Measurements from ENCODE around the gene EFS.

Gene EFS

DNA sequence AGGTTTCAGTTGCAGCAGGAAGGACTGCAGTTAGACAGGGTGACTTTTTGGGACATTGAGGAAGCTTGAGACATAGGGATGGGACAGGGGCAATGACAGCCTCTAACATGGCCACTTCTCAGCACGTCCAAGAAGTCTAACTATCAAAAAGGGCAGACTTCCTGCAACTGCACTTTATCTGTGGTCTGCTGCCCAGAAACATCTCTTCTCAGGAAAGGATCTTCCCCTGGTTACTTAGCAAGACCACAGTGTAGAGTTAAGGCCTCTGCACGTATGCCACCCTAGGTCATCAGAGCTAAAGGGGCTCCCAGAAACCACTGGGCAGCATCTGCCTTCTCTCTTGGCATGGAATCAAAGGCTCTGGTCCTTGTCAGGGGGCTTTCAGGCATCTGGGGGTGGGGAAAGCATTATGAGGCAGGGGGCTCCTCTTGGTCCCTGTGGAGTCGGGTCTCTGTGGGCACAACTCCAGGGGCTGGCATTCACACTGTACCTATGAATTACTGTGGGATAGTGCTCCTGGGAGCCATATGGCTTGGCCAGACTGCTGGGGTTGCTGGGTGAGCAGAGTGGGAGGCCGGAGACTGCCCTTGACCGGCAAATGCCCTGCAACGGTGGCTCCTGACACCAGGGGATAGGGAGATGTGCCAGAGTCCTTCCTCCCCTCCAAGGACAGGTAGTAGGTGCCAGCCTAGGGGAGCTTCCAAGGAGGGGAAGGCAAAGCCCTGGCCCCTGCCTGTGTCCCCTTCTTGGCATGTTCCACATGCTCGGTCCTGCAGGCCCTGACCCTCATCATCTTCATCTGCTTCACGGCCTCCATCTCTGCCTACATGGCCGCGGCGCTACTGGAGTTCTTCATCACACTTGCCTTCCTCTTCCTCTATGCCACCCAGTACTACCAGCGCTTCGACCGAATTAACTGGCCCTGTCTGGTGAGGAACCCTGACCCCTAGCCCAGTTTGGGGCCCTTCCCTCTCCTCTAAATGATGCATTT is 12.9 kb upstream of the EFS start:
- no peak overlapping the region for H3K27ac ChIP-seq (ENCODE audit: low read depth, low read length)
- no peaks in the 10 kb centered on the region for H3K4me1 ChIP-seq (ENCODE audit: control insufficient read depth, insufficient read depth, low read length)
- H3K27me3 ChIP-seq (ENCODE audit: control insufficient read depth, insufficient read depth, low read length): peaks cover 16% of the 10 kb centered on the region
- H3K4me3 ChIP-seq (ENCODE audit: low read depth, low read length): no peak overlapping the region
- H3K9me3 ChIP-seq (ENCODE audit: control insufficient read depth, insufficient read depth, low read length): no peaks in the 10 kb centered on the region
- H3K9ac ChIP-seq (ENCODE audit: low read depth, low read length): no peak overlapping the region
- no peaks in the 10 kb centered on the region for H3K36me3 ChIP-seq (ENCODE audit: control insufficient read depth, insufficient read depth, low read length)

DNA sequence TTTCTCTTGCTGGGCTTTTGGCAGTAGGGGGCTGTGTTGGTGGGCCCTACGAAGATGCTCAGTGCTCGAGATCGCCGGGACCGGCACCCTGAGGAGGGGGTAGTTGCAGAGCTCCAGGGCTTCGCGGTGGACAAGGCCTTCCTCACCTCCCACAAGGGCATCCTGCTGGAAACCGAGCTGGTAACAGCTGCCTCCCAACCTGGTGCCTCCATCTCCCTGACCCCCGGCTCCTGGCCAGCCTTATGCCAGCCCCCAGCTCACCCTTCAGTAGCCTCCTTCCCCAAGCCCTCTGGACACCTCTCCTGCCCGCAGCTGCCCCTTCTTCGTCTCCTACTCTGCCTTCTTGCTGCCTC is 12.2 kb upstream of the EFS start:
- Histone ChIP-seq H3K36me3 (ENCODE audit: control insufficient read depth, insufficient read depth, low read length) (no peaks in the 10 kb centered on the region), H3K9me3 (ENCODE audit: control insufficient read depth, insufficient read depth, low read length) (no peaks in the 10 kb centered on the region), H3K4me1 (ENCODE audit: control insufficient read depth, insufficient read depth, low read length) (no peaks in the 10 kb centered on the region), H3K4me3 (ENCODE audit: low read depth, low read length) (no peak overlapping the region), H3K27ac (ENCODE audit: low read depth, low read length) (no peak overlapping the region), H3K9ac (ENCODE audit: low read depth, low read length) (no peak overlapping the region), H3K27me3 (ENCODE audit: control insufficient read depth, insufficient read depth, low read length) (peaks cover 16% of the 10 kb centered on the region)

DNA sequence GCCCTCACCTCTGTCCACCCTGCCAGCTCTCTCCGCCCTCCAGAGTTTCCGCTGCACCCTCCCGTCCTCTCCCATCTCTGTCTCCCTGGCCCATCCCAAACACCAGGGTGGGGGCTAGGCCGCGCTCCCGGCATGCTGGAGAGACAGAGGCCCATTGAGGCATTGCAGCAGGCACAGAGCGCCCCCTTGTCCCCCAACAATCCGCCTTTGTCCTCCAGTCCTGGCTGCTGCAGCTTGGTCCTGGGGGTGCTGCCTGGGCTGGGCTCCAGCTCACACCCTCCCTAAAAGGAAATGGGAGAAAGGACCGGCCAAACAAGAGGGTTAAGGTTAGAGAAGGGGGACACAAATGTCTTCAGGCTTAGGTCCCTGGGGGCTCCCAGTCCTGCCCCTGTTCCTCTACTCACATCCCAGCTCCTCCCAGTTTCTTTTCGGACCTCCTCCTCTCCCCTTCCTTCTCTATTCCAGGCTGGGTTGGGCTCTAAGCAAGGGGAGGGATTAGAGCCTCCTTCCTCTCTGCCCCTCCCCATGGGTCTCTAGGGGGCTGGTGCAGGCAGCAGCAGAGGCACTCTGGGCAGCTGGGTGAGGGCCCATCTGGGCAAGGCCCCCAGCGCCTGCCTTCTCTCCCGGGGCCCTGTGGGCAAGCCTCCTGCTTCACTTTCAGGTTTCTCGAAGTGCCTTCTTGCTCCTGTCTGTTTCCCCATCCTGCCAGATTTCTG is 11.7 kb upstream of the EFS start, which contains the start of gene CMTM5:
Gene CMTM5 (plus strand): TSS at position 565 of the 716 bp plus-strand sequence. CDS start 206 bp downstream, outside the sequence.
- H3K27ac ChIP-seq (ENCODE audit: low read depth, low read length): no peak within 1 kb of the TSS
- no peak within 1 kb of the TSS for H3K9ac ChIP-seq (ENCODE audit: low read depth, low read length)
- no peaks in the 10 kb centered on the region for H3K9me3 ChIP-seq (ENCODE audit: control insufficient read depth, insufficient read depth, low read length)
- no peaks in the 10 kb centered on the region for H3K4me1 ChIP-seq (ENCODE audit: control insufficient read depth, insufficient read depth, low read length)
- H3K36me3 ChIP-seq (ENCODE audit: control insufficient read depth, insufficient read depth, low read length): no peaks in the 10 kb centered on the region
- peak within 1 kb of the TSS; percentile 21; the same call in 1 of the 2 replicates for H3K4me3 ChIP-seq (ENCODE audit: low read depth, low read length)
- H3K27me3 ChIP-seq (ENCODE audit: control insufficient read depth, insufficient read depth, low read length): peaks cover 16% of the 10 kb centered on the region

DNA sequence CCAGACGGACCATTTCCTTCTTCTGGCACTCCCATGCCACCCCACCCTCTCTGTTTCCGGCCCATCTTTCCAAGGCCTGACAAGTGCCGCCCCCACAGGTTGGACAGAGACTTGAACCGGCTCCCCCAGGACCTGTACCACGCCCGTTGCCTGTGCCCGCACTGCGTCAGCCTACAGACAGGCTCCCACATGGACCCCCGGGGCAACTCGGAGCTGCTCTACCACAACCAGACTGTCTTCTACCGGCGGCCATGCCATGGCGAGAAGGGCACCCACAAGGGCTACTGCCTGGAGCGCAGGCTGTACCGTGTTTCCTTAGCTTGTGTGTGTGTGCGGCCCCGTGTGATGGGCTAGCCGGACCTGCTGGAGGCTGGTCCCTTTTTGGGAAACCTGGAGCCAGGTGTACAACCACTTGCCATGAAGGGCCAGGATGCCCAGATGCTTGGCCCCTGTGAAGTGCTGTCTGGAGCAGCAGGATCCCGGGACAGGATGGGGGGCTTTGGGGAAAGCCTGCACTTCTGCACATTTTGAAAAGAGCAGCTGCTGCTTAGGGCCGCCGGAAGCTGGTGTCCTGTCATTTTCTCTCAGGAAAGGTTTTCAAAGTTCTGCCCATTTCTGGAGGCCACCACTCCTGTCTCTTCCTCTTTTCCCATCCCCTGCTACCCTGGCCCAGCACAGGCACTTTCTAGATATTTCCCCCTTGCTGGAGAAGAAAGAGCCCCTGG is 10.7 kb upstream of the EFS start:
- no peak overlapping the region for H3K4me3 ChIP-seq (ENCODE audit: low read depth, low read length)
- no peak overlapping the region for H3K27ac ChIP-seq (ENCODE audit: low read depth, low read length)
- no peaks in the 10 kb centered on the region for H3K4me1 ChIP-seq (ENCODE audit: control insufficient read depth, insufficient read depth, low read length)
- H3K36me3 ChIP-seq (ENCODE audit: control insufficient read depth, insufficient read depth, low read length): no peaks in the 10 kb centered on the region
- no peak overlapping the region for H3K9ac ChIP-seq (ENCODE audit: low read depth, low read length)
- no peaks in the 10 kb centered on the region for H3K9me3 ChIP-seq (ENCODE audit: control insufficient read depth, insufficient read depth, low read length)
- H3K27me3 ChIP-seq (ENCODE audit: control insufficient read depth, insufficient read depth, low read length): peaks cover 22% of the 10 kb centered on the region

DNA sequence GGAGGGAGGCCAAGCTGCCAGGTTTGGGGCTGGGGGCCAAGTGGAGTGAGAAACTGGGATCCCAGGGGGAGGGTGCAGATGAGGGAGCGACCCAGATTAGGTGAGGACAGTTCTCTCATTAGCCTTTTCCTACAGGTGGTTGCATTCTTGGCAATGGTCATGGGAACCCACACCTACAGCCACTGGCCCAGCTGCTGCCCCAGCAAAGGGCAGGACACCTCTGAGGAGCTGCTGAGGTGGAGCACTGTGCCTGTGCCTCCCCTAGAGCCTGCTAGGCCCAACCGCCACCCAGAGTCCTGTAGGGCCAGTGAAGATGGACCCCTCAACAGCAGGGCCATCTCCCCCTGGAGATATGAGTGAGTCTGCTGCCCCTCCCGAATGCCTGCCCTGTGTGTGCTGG is 8.1 kb upstream of the EFS start:
- no peak overlapping the region for H3K4me3 ChIP-seq (ENCODE audit: low read depth, low read length)
- H3K4me1 ChIP-seq (ENCODE audit: control insufficient read depth, insufficient read depth, low read length): no peaks in the 10 kb centered on the region
- no peak overlapping the region for H3K9ac ChIP-seq (ENCODE audit: low read depth, low read length)
- peaks cover 23% of the 10 kb centered on the region for H3K27me3 ChIP-seq (ENCODE audit: control insufficient read depth, insufficient read depth, low read length)
- no peak overlapping the region for H3K27ac ChIP-seq (ENCODE audit: low read depth, low read length)
- H3K9me3 ChIP-seq (ENCODE audit: control insufficient read depth, insufficient read depth, low read length): no peaks in the 10 kb centered on the region
- H3K36me3 ChIP-seq (ENCODE audit: control insufficient read depth, insufficient read depth, low read length): no peaks in the 10 kb centered on the region

DNA sequence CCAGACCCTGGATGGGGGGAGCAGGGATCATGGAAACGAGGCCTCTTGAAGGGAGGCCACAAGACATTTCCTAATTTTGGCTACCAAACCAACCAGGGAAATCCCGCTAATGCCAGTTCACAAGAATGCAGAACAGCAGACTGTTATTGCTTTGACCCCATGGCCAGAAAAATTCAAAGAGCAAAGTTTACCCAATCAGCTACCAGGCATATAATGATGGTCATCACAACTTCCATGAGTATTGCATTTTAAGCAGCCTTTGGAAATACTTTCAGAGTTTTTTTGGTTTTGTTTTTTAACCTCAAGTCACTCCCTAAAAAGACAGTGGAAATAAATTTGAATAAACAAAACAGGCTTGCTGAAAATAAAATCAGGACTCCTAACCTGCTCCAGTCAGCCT is 7.5 kb upstream of the EFS start, which contains the start of gene IL25:
Gene IL25 (plus strand): TSS at position 301 of the 400 bp plus-strand sequence.
- Histone ChIP-seq H3K27ac (ENCODE audit: low read depth, low read length) (no peak within 1 kb of the TSS), H3K9me3 (ENCODE audit: control insufficient read depth, insufficient read depth, low read length) (no peaks in the 10 kb centered on the region), H3K4me3 (ENCODE audit: low read depth, low read length) (no peak within 1 kb of the TSS), H3K4me1 (ENCODE audit: control insufficient read depth, insufficient read depth, low read length) (no peaks in the 10 kb centered on the region; the same call in 1 of the 2 replicates), H3K27me3 (ENCODE audit: control insufficient read depth, insufficient read depth, low read length) (peaks cover 23% of the 10 kb centered on the region), H3K9ac (ENCODE audit: low read depth, low read length) (no peak within 1 kb of the TSS), H3K36me3 (ENCODE audit: control insufficient read depth, insufficient read depth, low read length) (no peaks in the 10 kb centered on the region)

DNA sequence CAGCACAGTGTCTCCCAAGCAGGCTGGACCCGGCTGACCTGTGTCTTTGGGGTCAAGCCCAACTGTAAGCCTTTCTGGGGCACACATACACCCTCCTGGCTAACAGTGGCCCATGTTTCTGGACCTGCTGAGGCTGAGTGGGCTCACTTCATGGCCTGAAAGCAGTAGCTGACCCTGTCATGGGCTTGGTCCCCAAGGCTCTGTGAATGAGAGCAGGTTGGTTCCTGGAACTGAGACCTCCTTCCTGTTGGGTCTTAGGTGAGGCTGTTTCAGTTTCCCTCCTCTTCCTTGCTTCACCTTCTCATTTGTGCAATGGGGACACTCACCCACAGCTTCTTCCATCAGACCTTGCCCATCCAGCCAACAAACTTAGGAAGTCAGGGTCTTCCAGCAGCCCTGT is 6.9 kb upstream of the EFS start:
- no peak overlapping the region for H3K27ac ChIP-seq (ENCODE audit: low read depth, low read length)
- H3K9ac ChIP-seq (ENCODE audit: low read depth, low read length): no peak overlapping the region
- peaks cover 6% of the 10 kb centered on the region for H3K4me1 ChIP-seq (ENCODE audit: control insufficient read depth, insufficient read depth, low read length)
- no peaks in the 10 kb centered on the region for H3K9me3 ChIP-seq (ENCODE audit: control insufficient read depth, insufficient read depth, low read length)
- H3K27me3 ChIP-seq (ENCODE audit: control insufficient read depth, insufficient read depth, low read length): peaks cover 24% of the 10 kb centered on the region
- H3K36me3 ChIP-seq (ENCODE audit: control insufficient read depth, insufficient read depth, low read length): no peaks in the 10 kb centered on the region
- no peak overlapping the region for H3K4me3 ChIP-seq (ENCODE audit: low read depth, low read length)

DNA sequence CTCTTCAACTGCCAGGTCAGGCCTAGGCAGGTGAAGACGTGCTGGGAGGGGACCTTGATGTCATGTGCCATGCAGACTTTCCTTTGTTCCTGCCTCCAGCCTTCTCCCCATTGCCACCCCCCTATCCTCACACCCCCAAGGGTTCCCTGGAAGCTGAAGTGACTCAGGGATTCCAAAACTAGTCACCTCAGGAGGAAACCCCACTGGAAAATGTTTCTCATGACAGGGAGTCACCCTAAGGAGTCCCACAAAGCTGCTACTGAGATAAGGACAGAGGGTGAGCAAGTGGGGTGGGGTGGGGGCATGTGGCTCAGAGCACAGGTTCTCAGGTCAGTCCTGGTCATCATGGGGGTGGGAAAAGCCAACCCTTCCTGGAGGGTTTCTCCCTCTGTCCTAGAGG is 5.2 kb upstream of the EFS start:
- Histone ChIP-seq H3K9me3 (ENCODE audit: control insufficient read depth, insufficient read depth, low read length) (no peaks in the 10 kb centered on the region), H3K27ac (ENCODE audit: low read depth, low read length) (no peak overlapping the region), H3K4me1 (ENCODE audit: control insufficient read depth, insufficient read depth, low read length) (peaks cover 10% of the 10 kb centered on the region), H3K9ac (ENCODE audit: low read depth, low read length) (no peak overlapping the region), H3K27me3 (ENCODE audit: control insufficient read depth, insufficient read depth, low read length) (peaks cover 24% of the 10 kb centered on the region), H3K4me3 (ENCODE audit: low read depth, low read length) (no peak overlapping the region), H3K36me3 (ENCODE audit: control insufficient read depth, insufficient read depth, low read length) (no peaks in the 10 kb centered on the region)

DNA sequence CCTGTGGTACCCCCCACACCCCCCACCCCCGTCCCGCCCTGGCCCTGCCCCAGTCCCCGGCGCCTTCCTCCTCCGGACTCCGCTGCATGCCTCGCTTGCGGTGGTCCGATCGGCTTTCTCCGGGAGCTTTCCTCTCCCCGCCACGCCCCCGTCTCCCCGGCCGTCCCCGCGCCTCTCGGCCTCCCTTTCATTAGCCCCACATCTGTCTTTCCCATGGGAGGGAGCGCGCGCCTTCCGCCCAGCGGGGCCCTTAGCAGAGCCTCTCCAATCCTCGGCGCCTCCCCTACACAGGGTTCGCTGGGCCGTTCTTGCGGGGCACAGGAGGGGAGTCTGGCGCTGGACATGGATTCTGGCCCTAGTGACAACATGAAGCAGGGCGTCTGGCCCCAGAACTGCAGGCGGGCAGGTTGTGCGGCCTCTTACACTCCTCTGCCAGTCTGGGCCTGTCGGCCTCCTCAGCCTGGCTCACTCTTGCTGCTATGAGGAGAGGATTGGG is 1.5 kb upstream of the EFS start:
- peak overlapping the region; percentile 82 for H3K4me3 ChIP-seq (ENCODE audit: low read depth, low read length)
- no peak overlapping the region for H3K9ac ChIP-seq (ENCODE audit: low read depth, low read length)
- peak overlapping the region; percentile 83 for H3K27ac ChIP-seq (ENCODE audit: low read depth, low read length)

DNA sequence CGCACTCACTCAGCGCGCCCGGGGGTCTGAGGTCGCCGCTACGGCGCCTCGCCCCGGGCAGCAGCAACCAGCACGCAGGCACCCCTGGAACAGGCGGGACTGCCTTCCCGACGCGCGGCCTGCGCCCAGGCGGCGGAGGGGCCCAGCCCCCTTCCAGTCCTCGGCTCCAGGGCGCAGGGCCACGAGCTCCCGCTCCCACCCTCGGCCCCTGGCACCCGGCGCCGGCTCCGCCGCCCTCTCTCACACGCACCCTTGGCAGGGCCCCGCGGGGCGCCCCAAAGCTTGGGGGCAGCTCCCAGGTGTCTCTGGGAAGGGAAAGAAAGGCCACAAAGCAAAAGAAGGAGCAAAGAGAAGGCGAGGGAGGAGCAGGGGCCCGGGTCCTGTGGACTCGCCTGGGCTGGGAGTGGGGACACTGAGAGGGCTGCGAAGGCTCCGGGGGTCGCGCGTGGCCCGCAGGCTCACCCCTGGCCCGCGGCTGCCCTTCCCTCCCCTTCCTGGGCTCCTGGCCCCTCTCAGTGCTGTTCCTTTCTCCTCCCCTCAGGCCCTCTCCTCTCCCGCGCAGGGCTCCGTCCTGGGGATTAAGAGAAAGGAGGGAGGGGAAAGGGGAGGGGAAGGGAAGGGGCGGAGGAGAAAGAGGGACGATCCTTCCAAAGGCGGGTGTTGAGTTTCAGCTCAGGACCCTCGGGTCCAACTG is 907 bp upstream of the EFS start:
- Histone ChIP-seq H3K27ac (ENCODE audit: low read depth, low read length) (peak overlapping the region; percentile 83), H3K36me3 (ENCODE audit: control insufficient read depth, insufficient read depth, low read length) (peaks cover 9% of the 10 kb centered on the region; the same call in 1 of the 2 replicates), H3K4me3 (ENCODE audit: low read depth, low read length) (peak overlapping the region; percentile 82), H3K9ac (ENCODE audit: low read depth, low read length) (peak overlapping the region; percentile 73), H3K9me3 (ENCODE audit: control insufficient read depth, insufficient read depth, low read length) (no peaks in the 10 kb centered on the region), H3K4me1 (ENCODE audit: control insufficient read depth, insufficient read depth, low read length) (peaks cover 25% of the 10 kb centered on the region), H3K27me3 (ENCODE audit: control insufficient read depth, insufficient read depth, low read length) (peaks cover 18% of the 10 kb centered on the region)

More for the DNA sequence above, 1.5 kb upstream of the EFS start:
- peaks cover 7% of the 10 kb centered on the region; the same call in 1 of the 2 replicates for H3K36me3 ChIP-seq (ENCODE audit: control insufficient read depth, insufficient read depth, low read length)
- peaks cover 22% of the 10 kb centered on the region for H3K27me3 ChIP-seq (ENCODE audit: control insufficient read depth, insufficient read depth, low read length)
- peaks cover 25% of the 10 kb centered on the region for H3K4me1 ChIP-seq (ENCODE audit: control insufficient read depth, insufficient read depth, low read length)
- no peaks in the 10 kb centered on the region for H3K9me3 ChIP-seq (ENCODE audit: control insufficient read depth, insufficient read depth, low read length)
